HG02981 (cell line): ENCODE results near the gene ISCA2.
"Not testable (repeated sequence)": the region's sequence is repeated elsewhere in the genome, so short reads cannot be mapped to it uniquely, and the experiment has no call there.

ENCODE experiments used
- ATAC-seq: cut with Tn5 transposase; IDR thresholded peaks from one replicate; pipeline ENCODE4 v1.9.1; 2021; ENCODE audit warnings: mild to moderate bottlenecking, moderate library complexity; ENCODE audit not compliant: unreplicated experiment

The ISCA2 gene

DNA sequence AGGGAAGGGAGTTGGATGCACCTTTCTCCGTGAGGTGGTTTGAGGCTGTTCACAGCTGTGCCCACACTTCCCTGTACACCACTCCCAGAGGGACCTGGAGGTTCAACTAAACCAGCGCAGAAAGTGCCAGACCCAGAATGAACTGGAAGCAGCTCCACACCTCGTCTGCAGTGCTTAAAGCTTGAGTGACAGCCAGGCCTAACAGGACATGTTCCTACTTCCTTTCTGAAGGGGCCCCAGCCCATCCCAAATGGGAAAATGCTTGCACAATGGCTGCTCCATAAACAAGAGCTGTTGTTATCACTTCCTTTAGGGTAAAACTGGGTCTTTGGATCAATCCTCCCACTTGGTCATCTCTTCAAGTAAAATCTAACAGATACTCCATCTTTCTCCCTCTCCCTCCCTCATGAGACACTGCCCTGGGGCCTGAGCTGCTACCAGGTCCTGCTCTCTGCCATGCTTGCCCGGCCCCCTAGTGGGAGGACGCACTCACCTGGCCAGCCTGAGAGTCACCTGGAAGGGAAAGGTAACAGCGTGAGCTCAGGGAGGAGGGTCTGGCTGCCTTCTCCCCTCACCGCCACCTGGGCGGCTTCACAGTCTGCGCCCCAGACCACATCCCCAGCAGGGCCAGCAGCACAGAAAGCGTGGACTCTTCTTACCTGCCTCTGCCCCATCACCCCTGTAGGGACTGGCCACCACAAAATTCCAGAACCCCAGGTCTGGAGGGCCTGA lies 33.5 kb downstream of the ISCA2 start:
- ATAC-seq, result no peak

DNA sequence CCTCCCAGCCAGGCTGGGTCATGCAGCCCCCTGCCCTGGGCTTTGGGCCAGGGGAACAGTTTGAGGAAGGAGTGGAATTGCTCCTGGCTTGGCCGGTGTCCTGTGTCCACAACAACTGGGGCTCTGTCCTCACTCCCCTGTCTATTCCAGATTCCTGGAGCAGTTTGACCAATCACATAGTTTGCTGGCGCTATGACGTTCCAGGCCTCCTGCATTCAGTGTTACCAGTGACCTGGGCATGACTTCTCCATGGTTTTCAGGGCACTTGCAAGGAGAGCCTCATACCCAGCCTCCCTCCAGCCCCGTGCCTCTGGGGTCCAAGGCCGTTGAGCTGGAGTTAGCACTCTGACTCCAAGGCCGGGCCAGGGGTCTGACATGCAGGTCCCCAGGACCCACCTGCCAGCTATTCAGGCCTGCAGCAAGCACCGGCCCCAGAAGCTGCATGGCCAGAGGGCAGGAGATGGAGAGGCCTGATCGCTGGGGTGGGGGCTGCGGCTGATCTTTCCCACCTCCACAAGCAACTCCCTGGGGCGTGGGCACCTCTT lies 34.2 kb downstream of the ISCA2 start:
- no peak for ATAC-seq

DNA sequence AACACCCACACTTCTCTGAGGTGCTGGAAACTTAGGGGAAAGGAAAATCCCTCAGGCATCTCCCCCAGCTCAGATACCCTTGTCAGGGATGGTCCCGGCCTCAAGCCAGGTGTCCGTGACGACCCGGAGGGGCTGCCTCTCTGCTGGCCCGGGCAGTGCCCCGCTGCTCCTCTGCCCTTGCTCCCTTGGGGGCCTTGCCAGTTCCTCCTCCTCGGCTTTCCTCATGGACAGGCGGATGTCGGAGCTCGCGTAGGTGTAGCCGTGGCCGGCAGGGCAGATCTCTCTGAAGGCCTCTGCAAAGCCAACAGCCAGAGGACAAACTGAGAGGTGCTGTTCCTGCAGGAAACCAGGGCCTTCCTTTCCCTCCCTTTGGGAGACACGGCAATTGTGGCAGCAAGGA lies 34.8 kb downstream of the ISCA2 start:
- no peak for ATAC-seq

DNA sequence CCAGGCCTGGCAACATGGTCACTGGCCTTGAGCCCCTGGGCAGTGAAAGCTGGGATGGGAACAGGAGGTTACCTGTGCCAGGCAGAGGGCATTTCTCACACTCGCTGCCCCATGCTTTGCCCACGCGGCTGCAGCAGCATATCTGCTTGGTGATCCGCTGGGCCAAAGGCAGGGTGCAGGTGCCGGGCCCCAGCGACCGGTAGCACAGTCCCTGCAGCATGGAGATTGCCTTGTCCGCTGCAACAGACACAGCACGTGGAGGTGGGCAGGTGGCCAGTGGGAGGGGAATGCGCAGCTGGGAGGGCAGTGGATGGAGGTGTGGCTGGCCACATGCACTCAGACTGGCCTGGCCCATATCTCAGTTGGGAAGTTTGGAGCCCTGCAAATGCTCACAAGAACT lies 35.3 kb downstream of the ISCA2 start:
- no peak for ATAC-seq

DNA sequence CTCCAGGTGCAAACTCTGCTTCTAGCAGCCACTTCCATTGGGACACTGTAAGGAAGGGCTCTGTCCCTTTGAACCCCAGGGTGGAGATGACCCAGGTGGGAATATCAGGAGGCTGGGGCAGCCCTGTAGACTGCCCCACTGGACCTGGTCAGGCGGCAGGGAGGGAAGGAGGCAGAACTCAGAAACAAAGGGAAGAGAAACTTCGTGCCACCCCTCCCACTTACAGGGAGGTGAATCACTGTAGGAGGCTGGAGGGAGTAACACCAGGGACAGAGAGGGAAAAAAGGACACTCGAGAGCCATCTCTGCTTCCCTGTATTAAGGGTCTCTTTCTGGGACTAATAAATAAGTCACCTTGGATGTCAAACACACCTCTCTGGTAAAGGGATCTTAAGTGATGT lies 37.4 kb downstream of the ISCA2 start:
- ATAC-seq, result no peak

DNA sequence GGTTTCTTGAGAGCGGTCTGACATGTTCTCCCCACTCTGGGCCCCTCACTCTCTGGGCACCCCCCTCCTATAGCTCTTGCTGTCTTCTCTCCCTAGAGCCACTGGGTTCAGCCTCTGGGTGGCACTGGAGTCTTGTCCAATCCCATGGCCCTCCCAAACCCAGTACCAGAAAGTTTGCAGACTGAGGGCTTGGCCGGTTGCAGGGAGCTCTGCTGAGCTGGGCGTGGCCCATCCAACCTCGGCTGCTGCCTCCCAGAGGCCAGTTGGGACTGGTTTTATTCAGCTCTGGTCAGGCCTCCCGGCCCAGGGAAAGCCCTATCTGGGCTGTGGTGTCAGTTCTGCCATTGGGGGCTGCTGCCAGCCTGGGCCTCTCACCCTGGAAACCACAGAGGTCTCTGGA lies 37.9 kb downstream of the ISCA2 start:
- ATAC-seq, result no peak

DNA sequence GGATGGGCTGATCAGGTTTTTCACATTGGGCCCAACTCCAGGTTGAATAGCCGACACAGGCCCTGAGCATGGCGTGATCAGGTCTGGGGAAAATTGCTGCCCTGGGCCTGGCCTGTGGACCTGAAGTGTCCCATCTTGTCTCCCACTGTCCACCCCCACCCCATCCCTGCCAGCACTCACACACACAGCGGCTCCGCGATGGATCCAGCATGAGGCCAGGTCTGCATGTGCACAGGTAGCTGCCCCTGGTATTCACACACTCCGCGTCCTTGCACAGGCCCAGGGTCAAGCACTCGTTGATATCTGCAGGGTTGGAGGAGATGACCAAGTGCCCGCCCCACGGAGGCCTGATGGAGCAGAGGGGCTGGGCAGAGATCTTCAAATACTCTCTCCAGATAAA lies 38.7 kb downstream of the ISCA2 start:
- ATAC-seq, result no peak

DNA sequence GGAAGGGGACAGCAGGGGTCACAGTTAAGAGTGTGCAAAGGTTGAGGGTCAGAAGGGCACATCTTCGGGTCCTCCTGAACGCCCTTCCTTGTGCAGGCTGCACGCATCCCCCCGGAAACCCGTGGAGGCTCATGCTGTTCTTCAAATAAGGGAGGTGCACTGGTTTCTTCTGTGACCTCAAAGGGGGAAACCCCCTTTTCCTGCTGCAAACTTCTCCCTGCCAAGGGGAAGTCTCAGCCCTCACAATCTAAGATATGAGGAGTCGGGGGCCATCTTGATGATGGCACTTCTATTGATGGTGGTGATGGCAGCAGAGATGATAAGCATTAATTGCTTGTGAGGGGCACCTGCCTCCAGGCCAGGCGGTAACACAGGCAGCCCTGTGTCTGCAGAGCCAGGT lies 40.0 kb downstream of the ISCA2 start:
- no peak for ATAC-seq

DNA sequence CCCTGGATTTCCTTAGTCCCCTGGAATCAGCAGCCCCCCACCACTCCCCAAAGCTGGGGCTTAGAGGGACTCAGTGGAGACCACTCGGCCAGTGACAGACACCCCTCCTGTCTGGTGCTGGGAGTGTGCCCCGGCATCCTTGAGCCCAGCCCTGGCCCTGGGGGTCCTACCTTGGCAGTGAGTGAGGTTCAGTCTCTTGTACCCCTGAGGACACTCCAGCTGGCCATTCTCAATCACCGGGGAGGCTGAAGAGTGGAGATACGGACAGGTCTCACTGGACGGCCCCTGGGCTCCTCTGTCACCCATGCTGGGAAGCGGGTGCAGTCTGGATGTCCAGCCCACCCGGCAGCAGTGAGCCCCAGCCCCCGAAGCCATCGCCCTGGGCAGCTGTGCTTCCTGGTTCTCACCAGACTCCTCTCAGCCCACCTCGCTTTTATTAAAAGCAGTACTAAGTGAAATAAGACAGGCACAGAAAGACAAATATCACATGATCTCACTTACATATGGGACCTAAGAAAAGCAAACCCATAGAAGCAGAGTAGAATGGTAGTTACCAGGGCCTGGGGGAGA lies 42.3 kb downstream of the ISCA2 start:
- no peak for ATAC-seq

DNA sequence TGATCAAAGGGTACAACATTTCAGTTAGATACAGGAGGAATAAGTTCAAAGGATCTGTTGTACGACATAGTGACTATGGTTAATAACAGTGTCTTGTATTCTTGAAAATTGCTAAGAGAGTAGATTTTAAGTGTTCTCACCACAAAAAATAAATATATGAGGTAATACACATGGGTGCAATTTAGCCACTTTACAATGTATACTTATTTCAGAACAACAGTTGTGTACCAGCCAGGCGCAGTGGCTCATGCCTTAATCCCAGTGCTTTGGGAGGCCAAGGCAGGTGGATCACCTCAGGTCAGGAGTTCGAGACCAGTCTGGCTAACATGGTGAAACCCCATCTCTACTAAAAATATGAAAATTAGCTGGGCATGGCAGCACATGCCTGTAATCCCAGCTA lies 42.8 kb downstream of the ISCA2 start:
- not testable (repeated sequence) for ATAC-seq

DNA sequence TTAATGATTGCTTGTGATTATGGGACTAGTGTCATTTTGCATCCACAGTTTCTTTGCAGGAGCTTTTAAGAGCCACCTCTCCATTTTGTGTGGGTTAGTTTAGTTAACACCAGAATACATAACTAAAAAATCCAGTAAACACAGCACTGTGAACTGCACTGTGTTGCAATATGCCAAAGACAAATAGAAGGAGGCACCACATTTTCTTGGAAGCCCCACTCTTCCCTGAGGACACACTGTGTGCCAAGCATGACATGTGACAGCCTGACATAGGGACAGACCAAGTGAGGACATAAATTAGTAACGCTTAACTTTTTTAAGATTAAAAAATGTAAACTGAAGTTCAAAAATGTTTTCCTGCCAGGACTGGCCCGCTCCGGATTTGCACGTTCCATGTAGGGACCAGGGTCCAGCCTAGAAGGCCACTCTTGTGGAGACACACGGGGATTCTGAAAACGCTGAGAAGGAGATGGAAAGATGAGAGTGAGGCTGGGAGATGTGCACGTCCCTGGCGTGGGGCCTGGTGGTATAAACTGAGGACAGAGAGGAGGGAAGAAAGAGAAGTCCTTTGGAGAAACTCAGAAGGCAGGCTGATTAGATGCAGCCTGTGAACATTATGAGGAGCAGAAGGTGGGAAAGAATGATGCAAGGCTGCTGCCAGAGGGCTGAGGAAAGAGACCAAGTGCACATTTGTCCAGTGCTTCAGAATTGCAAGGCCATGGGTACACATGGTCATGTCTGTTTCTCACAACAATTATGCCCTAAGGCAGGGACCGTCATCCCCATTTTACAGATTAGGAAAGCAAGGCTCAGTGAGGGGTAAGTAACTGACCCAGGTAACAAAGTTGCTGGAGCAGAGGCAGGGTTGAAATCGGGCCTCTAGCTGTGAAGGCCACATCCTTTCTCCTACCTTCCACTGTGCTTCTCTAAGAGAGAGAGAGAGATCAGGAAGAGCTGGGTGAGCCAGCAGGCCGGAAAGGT lies 45.1 kb downstream of the ISCA2 start:
- ATAC-seq, result no peak

DNA sequence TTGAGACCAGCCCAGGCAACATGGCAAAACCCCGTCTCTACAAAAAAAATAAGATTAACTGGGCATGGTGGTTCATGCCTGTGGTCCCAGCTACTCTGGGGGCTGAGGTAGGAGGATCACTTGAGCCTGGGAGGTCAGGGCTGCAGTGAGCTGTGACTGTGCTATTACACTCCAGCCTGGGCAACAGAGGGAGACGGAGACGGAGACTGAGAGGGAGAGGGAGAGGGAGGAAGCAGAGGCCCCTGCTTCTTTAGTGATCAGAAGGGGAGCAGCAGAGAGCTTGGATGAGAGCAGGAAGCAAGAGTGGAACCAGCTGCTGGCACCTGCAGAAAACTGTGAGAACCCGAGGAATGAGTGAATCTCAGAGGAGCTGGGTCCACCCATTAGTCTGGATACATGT lies 45.9 kb downstream of the ISCA2 start:
- no peak for ATAC-seq

DNA sequence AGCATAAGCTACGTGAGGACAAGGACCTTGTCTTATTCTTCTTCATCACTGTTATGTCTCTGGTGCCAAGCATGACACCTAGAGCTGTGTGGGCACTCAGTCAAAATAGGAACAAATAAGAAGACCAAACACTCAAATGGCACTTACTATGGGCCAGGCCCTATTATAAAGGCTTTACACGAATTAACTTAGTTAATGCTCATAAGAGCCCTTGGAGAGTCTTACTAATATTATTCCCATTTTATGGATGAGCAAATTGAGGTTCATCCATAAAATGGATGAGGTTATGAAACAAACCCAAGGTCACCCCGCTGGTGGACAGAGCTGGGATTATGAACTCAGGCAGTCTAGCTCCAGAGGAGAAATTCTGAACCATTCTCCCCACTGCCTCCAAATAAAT lies 47.7 kb downstream of the ISCA2 start:
- no peak for ATAC-seq

DNA sequence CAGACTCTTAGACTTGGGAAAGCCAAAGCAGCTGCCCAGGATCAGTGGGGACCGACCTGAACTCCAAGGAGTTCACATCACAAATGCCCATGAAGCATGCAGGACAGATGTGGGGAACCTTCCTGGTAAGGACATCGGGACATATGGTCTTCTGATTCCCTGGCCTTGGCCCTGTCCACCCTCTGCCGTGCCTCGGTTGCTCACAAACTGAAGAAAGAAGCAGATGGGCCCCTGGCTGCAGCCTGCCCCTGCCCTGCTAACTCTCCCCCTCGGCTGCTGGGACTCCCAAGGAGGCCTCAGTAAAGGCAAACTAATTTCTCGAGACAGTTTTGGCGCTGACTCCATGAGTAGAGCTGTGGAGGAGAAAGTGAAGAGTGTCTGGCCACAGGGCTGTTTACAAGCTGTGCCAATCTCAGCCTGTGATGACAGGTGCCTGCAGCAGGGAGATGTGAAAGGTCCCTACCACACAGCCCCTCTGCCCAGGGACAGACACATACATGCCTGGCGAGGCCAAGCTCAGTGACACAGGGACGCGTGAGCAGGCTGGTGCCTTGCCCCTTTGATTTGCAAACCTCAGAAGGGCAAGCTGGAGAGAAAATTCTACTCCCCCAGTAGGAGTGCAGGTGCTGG lies 48.6 kb downstream of the ISCA2 start:
- no peak for ATAC-seq

DNA sequence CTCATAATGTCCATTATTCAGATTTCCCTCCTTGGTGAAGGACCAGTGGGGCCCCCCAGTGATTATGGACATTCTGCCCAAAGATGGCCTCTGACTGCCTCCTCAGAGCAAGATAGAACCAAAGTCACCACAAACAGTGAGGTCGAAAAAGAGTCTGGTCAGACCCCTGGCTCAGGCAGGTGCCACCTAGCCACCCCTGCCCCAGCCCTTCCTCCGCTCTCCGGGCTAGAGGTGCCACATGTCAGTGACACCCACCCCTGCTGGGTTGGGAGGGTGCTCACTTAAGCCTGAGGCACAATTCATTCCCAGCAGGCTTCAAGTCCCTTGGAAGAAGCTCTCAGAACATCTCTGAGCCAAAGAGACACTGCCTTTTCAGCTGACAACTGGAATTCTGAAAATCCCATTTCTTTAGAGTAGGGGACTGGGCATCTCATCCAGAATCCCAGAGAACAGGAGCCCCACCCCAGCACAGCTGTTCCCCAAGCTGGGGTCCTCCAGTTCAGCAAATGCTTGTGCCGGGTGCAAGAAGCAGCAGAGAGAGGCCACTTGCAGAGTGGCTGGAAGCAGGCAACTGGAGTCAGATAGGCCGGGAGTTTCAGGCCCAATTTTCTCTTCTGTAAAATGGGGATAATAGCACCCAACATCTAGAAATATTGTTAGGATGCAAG lies 50.3 kb downstream of the ISCA2 start:
- ATAC-seq, result no peak

DNA sequence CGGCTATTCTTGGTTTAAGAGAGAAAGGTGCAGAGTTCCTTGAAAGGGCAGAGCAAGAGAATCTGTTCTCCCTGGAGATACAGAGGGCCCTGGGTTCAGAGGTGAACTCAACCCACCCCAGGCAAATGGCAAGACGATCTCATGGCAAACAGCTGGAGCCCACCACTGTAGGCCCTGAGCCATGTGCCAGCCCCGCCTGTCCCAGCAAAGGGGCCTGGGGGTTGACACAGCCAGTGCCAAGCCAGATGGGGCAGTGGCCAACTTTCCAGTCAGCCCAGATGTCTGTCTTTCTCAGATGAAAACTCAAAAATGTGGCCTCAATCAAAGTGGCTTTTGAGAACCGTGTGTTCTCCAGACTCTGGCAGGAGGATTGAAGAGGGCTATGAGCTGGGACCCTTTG lies 51.8 kb downstream of the ISCA2 start:
- ATAC-seq, result no peak

DNA sequence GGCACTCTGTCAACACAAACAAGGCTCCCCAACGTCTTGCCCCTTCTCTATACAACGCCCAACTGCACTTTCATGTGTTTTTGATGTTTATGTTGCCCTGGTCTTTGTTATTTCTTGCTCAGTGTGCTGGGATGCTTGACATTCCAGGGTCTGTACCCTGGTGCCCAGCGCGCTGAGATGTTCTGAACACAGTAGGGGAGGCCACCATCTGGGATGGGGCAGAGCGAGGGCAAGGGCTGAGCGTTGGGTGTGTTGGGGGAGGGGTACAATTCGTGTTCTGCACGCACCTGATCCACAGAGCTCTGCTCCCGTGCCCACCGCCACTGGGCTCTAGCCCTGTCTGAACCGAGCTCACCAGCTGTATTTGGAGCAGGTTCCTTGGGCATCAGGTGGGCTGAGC lies 52.9 kb downstream of the ISCA2 start:
- ATAC-seq, result no peak
